GM12878 (cell line): Measurements from ENCODE around the gene TMCC3. TPM values are rescaled to one million over a fixed set of nuclear protein-coding genes. Genes with fewer than 3 reads are reported as not detected.
A peak's percentile ranks its signal among the peaks of the same experiment; 100 is the strongest.

Experiments
- ATF7 ChIP-seq: fragments of 450-650 bp; IDR thresholded peaks from 2 replicates; pipeline ENCODE4 v1.6.1; 2016; ENCODE audit warnings: low read depth, mild to moderate bottlenecking
- BCL11A ChIP-seq: IDR thresholded peaks from 2 replicates; pipeline ENCODE4 v1.6.1; 2011; ENCODE audit warnings: low read depth, low read length
- EED ChIP-seq: sonication (generic); IDR thresholded peaks from 2 replicates; pipeline ENCODE4 v1.6.1; 2016; ENCODE audit warnings: antibody characterized with exemption, low read depth
- ETV6 ChIP-seq, 2 experiments: fragments of 450-650 bp in 1 of 2; IDR thresholded peaks in 1 of 2; conservative IDR thresholded peaks in 1 of 2; 2 replicates each; pipeline ENCODE4 v1.6.1; 2014; ENCODE audit warnings: antibody characterized with exemption in 1 of 2, borderline replicate concordance in 1 of 2, low read depth in 1 of 2, mild to moderate bottlenecking in 1 of 2, moderate library complexity in 1 of 2
- FOS ChIP-seq: IDR thresholded peaks from 3 replicates; pipeline ENCODE4 v1.6.1; 2011; ENCODE audit warnings: borderline replicate concordance; ENCODE audit not compliant: insufficient read length; ENCODE audit errors: extremely low read depth
- FOXM1 ChIP-seq: IDR thresholded peaks from 2 replicates; pipeline ENCODE4 v1.6.1; 2012; ENCODE audit warnings: low read depth, mild to moderate bottlenecking, inconsistent platforms, low read length, moderate library complexity
- JUND ChIP-seq: IDR thresholded peaks from 2 replicates; pipeline ENCODE4 v1.6.1; 2012; ENCODE audit warnings: low read depth, mild to moderate bottlenecking, low read length, improper control_type of control experiment, moderate library complexity
- MYC ChIP-seq: IDR thresholded peaks from 2 replicates; pipeline ENCODE4 v1.6.1; 2011; ENCODE audit warnings: mild to moderate bottlenecking, low read length, moderate library complexity, inconsistent platforms; ENCODE audit not compliant: insufficient read depth, insufficient replicate concordance, insufficient read length, severe bottlenecking
- NFYB ChIP-seq: IDR thresholded peaks from 2 replicates; pipeline ENCODE4 v1.6.1; 2011; ENCODE audit warnings: low read depth, mild to moderate bottlenecking, low read length, improper control_type of control experiment, moderate library complexity; ENCODE audit not compliant: insufficient read depth
- POU2F2 ChIP-seq: IDR thresholded peaks from 3 replicates; pipeline ENCODE4 v1.6.1; 2011; ENCODE audit warnings: low read depth, mild to moderate bottlenecking, low read length, borderline replicate concordance
- RUNX3 ChIP-seq: IDR thresholded peaks from 2 replicates; pipeline ENCODE4 v1.6.1; 2012; ENCODE audit warnings: low read length, inconsistent platforms
- SMAD1 ChIP-seq: fragments of 450-650 bp; IDR thresholded peaks from 2 replicates; pipeline ENCODE4 v1.6.1; 2018; ENCODE audit warnings: mild to moderate bottlenecking, low read depth; ENCODE audit not compliant: partially characterized antibody
- SMAD5 ChIP-seq: IDR thresholded peaks from 2 replicates; pipeline ENCODE4 v1.6.1; 2016; ENCODE audit warnings: antibody characterized with exemption, low read depth
- SP1 ChIP-seq: IDR thresholded peaks from one replicate; pipeline ENCODE4 v1.6.1; 2011; ENCODE audit warnings: low read depth, low read length
- WRNIP1 ChIP-seq: IDR thresholded peaks from 2 replicates; pipeline ENCODE4 v1.6.1; 2011; ENCODE audit warnings: low read depth, low read length, improper control_type of control experiment, borderline replicate concordance
- polyA plus RNA-seq, 11 experiments: library from polyadenylated mRNA; depleted of rRNA in 4 of 11; unstranded in 6 of 11; stranded (reverse) in 5 of 11; fragments of >200 nt; fragmentation: Nextera tagmentation in 4 of 11; fragmentation: Illumina TruSeq in 1 of 11; extraction: Ambion mirVana in 4 of 11; extraction: Trizol in 1 of 11; gene quantifications; 1 replicate in 1 of 11; 2 replicates in 10 of 11; pipeline versions ENCODE4 v1.2.1 to v1.2.3, GENCODE V29; 2011 to 2016; ENCODE audit warnings: inconsistent platforms in 2 of 11, missing spikeins in 2 of 11, low read depth in 1 of 11
- total RNA-seq, 4 experiments: library from RNA; depleted of rRNA in 3 of 4; stranded (reverse); fragments of >200 nt in 3 of 4; fragmentation: Illumina TruSeq in 1 of 4; extraction: Trizol in 1 of 4; gene quantifications; 2 replicates each; pipeline versions ENCODE4 v1.2.1 to v1.2.3, GENCODE V29; 2013 to 2021

Gene TMCC3
- total and polyA plus RNA-seq, 10 of the 15 experiments (the other 5 are each of a cell fraction or from before 2014, with no cell fraction given): 5.8 to 29.8 (median 12.6) TPM

GRCh38 chr12:94621662-94622359, 28.5 kb downstream of the TMCC3 start (continued):
- TF ChIP-seq MYC (no peak), ETV6 (conservative IDR thresholded peaks at IDR 0.05 in 1 of 2, IDR thresholded peaks at IDR 0.05 in 1 of 2; ENCODE audit: borderline replicate concordance in 1 of 2, low read depth in 1 of 2) (peak in 1 of 2 experiments; percentile 91; a peak in 2 of 4 replicates), FOS (no peak), NFYB (no peak), SMAD1 (no peak), SP1 (peak; percentile 37), RUNX3 (peak; percentile 86), FOXM1 (peak; percentile 85), JUND (peak; percentile 47; the same call in 1 of the 2 replicates), EED (peak; percentile 88), POU2F2 (0 out of 3 replicates have a peak, but pooled peaks have one; percentile 38), BCL11A (peak; percentile 92), WRNIP1 (no peak), ATF7 (peak; percentile 94), SMAD5 (no peak)
- TF ChIP-seq, all 136 proteins: peak for 40
